AG10803 (cell line): ENCODE measurements around the gene ANKS1A.

Source experiments
- DNase-seq: peaks from one replicate; pipeline ENCODE4 v3.0.0; 2010; ENCODE audit warnings: low read depth
- H3K4me3 ChIP-seq: 2 replicates; pipeline ENCODE4 v1.5.1; 2011; ENCODE audit warnings: mild to moderate bottlenecking, low read length, control low read depth
- TF ChIP-seq, protein P1 (sequence below): conservative IDR thresholded peaks from 2 replicates; pipeline ENCODE4 v1.5.1; 2011; ENCODE audit warnings: mild to moderate bottlenecking, low read length, control low read depth, inconsistent platforms

ANKS1A gene

DNA sequence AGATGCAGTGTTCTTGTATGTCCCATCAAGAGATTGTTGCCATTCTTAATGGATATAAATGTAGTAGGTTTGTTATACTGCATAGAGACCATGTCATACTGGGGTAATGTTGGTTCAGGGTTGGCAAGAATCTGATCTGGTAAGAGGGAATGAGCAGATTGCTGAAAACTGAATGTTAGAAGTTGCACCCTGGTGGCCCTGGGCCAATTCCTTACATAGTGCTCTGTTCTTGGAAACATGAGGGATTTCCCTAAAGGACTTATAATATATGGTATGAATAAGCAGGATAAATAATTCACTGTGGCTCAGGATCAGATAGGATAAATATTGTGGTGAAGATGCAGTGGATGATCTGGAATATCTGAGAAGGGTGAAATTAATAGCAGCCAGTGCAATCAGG lies 70.2 kb downstream of the ANKS1A start:
- no peak overlapping the region for H3K4me3 ChIP-seq
- TF ChIP-seq, protein P1, sequence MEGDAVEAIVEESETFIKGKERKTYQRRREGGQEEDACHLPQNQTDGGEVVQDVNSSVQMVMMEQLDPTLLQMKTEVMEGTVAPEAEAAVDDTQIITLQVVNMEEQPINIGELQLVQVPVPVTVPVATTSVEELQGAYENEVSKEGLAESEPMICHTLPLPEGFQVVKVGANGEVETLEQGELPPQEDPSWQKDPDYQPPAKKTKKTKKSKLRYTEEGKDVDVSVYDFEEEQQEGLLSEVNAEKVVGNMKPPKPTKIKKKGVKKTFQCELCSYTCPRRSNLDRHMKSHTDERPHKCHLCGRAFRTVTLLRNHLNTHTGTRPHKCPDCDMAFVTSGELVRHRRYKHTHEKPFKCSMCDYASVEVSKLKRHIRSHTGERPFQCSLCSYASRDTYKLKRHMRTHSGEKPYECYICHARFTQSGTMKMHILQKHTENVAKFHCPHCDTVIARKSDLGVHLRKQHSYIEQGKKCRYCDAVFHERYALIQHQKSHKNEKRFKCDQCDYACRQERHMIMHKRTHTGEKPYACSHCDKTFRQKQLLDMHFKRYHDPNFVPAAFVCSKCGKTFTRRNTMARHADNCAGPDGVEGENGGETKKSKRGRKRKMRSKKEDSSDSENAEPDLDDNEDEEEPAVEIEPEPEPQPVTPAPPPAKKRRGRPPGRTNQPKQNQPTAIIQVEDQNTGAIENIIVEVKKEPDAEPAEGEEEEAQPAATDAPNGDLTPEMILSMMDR = no peak
- no peak for DNase-seq

DNA sequence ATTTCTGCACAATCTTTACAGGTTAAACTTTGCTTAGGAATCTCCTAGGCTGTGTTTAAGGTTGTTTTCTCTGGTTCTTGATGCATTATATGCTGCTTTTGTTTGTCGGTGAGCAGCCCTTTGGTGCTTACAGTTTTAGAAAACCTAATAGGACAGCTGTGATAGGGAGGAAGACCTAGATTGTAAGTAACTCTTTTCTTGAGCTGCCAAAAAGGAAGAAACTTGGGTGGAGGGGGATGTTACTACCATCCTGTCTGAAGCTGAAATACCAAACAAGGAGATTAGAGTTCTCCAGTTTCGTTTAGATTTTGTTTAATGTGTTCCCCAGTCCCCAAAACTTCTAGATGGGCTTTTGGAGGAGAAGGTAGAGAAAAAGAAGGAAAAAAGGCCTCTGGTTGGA lies 72.0 kb downstream of the ANKS1A start:
- H3K4me3 ChIP-seq = no peak overlapping the region
- no peak for DNase-seq
- TF ChIP-seq, protein P1 = no peak

DNA sequence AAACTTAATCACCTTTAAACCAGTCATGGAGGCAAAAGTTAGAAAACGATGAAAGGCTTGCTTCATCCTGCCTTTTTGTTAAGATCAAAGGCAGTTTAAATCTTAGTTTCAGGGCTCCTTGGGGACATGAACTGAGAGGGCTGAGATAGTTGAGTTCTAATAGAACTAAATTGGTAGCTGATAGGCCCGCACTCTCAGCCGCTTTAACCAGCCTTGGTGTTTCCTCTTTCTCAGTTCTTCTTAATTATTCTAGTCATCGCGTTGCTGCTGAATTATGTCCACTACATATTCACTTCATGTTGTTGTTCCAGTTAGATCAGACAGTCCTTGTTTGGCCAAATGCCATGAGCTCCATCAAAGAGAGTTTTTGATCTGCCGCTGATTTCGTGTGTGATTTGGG lies 72.5 kb downstream of the ANKS1A start:
- TF ChIP-seq, protein P1 = no peak
- DNase-seq = no peak
- no peak overlapping the region for H3K4me3 ChIP-seq

DNA sequence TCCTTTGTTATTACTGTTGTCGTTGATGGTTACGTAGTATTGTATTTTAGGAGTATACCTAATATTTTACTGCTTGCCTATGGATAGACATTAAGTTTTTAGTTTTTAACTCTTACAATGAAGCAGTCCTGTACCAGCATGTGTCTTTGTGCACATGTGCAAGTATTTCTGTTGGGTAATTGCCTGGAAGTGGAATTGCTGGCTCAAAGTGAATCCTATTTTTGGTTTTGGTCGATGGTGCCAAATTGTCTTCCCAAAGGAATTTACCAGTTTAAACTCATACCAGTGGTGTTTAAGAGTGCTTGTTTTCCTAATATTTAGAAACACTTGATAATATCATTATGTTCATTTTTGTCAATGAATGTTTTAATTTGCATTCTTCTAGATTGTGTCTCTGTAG lies 75.5 kb downstream of the ANKS1A start:
- H3K4me3 ChIP-seq = no peak overlapping the region
- TF ChIP-seq, protein P1 = no peak
- peak; percentile 87 for DNase-seq

DNA sequence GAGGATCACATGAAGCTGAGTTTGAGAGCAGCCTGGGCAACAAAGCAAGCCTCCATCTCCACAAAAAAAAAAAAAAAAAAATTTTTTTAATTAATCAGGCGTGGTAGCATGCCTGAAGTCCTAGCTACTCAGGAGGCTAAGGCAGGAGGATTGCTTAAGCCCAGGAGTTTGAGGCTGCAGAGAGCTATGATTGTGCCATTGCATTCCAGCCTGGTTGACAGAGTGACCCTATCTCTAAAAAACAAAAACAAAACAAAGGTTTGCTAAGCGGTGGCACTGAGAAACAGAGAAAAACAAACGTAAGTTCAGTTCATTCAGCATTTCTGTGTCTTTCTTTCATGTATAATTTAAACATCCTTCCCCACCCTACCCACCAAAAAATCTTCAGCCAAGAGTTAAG lies 78.4 kb downstream of the ANKS1A start:
- TF ChIP-seq, protein P1 = no peak
- no peak overlapping the region for H3K4me3 ChIP-seq
- peak; percentile 5 for DNase-seq

DNA sequence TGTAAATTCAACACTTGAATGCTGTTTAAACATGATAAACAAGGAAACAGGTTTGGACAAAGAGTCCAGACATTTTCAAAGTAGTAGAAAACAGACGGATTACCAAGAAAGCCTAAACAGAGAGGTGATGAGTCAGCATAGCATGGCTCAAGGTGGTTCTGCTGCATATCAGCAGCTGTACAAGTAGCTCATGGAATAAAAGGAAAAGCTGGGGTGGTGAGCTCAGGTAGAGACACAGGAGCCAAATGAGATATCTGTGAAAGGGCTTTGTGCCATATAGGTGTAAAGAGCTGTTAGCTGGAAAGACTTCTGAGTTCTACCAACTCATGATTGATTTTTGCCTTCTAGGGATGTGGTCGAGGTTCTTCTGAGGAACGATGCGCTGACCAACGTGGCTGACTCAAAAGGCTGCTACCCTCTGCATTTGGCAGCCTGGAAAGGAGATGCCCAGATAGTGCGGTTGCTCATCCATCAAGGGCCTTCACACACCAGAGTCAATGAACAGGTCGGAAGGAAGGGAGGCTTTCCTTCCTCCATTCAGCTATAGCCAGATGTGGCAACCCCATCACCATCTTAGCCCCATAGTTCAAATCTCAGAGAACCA lies 80.7 kb downstream of the ANKS1A start:
- no peak for DNase-seq
- no peak overlapping the region for H3K4me3 ChIP-seq

DNA sequence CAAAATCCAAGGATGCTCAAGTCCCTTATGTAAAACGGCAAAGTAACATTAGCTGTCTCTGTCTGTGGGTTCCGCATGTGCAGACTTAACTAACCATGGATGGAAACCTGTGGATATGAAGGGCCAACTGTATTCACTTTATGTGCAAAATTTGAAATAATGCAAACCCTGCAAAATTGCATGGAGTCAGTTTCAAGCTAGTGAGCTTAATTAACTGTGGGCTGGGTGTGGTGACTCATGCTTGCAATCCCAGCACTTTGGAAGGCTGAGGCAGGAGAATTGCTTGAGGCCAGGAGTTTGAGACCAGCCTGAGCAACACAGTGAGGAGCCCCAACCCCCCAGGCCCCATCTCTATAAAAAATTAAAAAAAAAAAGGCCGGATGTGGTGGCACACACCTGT lies 81.4 kb downstream of the ANKS1A start:
- DNase-seq = peak; percentile 20
- TF ChIP-seq, protein P1 = no peak
- no peak overlapping the region for H3K4me3 ChIP-seq

More for the DNA sequence above, 80.7 kb downstream of the ANKS1A start:
- TF ChIP-seq, protein P1 = no peak
